ENCODE data around the gene NKAIN4.

DNA sequence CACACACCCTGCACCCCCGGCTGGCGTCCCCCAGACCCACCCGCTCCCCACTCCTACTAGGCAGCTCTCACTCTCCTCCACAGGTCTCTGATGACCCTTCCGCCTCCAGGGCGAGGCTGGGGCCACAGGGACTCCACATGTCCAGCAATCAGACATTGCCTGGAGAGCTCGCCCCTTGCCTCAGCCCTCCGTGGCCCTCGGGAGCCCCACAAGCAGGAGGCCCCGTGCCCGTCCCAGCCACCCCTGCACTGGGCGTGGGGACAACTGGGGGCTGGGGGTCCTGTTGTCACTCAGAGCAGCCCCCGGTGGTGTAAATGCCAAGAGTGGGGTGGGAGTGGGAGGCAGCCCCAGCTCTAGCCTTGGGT is 40.3 kb upstream of the NKAIN4 start:
- TF ChIP-seq, protein P1, sequence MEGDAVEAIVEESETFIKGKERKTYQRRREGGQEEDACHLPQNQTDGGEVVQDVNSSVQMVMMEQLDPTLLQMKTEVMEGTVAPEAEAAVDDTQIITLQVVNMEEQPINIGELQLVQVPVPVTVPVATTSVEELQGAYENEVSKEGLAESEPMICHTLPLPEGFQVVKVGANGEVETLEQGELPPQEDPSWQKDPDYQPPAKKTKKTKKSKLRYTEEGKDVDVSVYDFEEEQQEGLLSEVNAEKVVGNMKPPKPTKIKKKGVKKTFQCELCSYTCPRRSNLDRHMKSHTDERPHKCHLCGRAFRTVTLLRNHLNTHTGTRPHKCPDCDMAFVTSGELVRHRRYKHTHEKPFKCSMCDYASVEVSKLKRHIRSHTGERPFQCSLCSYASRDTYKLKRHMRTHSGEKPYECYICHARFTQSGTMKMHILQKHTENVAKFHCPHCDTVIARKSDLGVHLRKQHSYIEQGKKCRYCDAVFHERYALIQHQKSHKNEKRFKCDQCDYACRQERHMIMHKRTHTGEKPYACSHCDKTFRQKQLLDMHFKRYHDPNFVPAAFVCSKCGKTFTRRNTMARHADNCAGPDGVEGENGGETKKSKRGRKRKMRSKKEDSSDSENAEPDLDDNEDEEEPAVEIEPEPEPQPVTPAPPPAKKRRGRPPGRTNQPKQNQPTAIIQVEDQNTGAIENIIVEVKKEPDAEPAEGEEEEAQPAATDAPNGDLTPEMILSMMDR (IDR thresholded peaks at IDR 0.05 in 4 of 5, conservative IDR thresholded peaks at IDR 0.05 in 1 of 5): no peak
- no peak for TF ChIP-seq POLR2A (IDR thresholded peaks at IDR 0.05)

Measured in gastrocnemius medialis (tissue), 4 donors.